Activated CD4-positive, alpha-beta T cell treated with anti-CD3 and anti-CD28 coated beads for 4 hours (primary cell): ENCODE results near the gene MGST3.
"Not testable (repeated sequence)": the region's sequence is repeated elsewhere in the genome, so short reads cannot be mapped to it uniquely, and the experiment has no call there.

Experiments
- DNase-seq, 2 donors: peaks; one replicate each; pipeline ENCODE4 v3.0.0-alpha.2; 2020

Gene MGST3

DNA sequence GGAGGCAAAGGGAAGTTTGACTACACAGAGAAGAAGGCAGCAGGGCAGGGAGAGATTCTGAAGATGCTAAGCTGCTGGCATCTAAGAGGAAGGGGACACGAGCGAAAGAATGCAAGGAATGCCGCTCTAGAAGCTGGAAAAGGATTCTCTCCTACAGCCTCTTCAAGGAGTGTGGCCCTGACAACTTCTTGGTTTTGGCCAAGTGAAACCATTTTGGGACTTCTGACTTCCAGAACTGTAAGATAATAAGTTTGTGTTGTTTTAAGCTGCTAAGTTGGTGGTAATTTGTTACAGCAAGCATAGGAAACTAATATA, 28.5 kb downstream of the MGST3 start:
- DNase-seq, result no peak

DNA sequence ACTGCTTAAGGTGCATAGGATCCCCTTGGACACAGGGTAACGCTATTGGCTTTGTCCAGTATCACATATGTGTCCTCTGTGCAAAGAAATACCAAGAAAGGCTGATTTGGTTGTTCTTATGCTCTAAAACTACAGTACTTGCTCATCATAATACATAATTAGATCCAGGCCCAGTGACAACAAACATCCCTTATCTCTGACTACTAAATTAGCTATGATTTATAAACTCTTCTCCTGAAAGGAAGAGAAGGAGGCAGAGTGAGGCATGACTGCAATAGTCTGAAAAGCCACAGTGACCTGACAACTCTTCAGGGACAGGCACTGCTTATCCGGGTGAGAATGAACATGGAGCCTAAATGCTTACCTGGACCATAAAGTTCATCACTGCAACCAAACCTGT, 30.7 kb downstream of the MGST3 start:
- DNase-seq, result no peak

DNA sequence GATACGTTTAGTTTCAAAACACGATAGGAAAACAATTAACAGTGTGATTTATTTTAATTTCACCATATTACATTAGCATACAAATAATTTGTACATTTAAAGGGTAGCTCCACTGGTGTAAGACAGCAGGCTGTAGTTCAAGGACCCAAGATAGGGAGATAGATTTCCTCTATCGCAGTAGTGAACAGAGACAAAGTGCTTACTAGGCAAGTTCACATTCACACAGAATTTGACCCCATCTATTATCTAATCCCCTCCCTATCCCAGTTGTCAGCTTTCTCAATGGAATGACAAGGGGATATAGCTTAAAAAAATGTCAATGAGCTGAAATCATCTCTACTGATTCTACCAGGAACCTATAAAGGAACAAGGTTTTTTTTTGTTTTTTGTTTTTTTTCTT, 31.2 kb downstream of the MGST3 start:
- DNase-seq, result no peak

DNA sequence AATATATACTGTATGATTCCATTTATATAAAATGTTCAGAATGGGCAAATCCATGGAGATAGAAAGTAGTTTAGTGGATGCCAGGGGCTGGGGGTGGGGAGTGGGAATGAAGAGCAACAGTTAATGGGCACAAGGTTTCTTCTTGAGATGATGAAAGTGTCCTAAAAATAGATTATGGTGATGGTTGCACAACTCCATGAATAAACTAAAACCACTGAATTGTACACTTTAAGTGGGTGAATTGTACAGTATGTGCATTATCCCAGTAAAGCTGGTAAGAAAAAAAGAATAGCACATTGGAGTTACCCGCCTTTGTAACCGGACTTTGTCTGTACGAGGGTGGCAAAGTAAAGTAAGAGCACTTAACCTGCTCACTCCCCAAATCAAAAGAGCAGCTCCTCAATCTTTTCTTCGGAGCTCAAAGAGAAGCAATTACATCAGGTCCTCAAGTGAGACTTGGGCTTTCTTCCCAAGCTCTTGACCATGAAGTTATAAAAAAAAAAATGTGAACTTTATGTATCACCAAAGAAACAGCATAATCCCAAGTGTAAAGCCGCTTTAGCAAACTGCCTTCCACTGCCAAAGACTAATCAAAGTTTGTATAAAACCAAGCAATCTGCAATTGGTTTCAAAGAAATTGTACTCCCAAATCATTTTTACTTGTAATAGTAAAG, 35.3 kb downstream of the MGST3 start:
- DNase-seq, result no peak

DNA sequence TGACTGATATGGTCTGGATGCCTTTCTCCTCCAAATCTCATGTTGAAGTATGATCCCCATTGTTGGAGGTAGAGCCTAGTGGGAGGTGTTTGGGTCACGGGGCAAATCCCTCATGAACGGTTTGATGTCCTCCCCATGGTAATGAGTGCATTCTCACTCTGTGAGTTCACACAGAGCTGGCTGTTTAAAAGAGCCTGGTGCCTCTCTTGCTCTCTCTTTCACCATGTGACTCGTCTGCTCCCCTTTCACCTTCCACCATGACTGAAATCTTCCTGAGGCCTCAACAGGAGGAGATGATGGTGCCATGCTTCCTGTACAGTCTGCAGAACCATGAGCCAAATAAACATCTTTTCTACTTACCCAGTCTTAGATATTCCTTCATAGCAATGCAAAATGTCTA, 37.1 kb downstream of the MGST3 start:
- DNase-seq, result no peak

DNA sequence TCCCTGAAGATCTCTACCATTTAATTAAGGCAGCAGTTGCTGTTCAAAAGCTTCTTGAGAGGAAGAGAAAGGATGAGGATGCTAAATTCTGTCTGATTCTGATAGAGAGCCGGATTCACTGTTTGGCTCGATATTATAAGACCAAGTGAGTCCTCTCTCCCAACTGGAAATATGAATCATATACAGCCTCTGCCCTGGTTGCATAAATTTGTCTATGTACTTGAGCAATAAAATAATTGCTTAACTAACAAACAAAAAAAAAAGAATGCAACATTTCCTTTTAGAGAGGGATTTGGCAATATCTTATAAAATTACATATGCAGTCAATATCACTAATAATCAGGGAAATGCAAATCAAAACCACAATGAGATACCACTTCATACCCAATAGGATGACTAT, 40.5 kb downstream of the MGST3 start:
- DNase-seq, result no peak

DNA sequence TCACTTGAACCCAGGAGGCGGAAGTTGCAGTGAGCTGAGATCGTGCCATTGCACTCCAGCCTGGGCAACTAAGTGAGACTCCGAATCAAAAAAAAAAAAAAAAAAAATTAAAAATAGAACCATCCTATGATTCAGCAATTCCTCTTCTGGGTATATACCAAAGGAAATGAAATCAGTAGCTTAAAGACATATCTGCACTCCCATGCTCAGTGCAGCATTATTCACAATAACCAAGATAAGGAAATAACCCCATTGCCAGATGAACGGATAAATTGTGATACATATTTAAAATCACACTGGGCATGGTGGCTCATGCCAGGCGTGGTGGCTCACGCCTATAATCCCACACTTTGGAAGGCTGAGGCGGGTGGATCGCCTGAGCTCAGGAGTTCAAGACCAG, 43.6 kb downstream of the MGST3 start:
- DNase-seq, result no peak

DNA sequence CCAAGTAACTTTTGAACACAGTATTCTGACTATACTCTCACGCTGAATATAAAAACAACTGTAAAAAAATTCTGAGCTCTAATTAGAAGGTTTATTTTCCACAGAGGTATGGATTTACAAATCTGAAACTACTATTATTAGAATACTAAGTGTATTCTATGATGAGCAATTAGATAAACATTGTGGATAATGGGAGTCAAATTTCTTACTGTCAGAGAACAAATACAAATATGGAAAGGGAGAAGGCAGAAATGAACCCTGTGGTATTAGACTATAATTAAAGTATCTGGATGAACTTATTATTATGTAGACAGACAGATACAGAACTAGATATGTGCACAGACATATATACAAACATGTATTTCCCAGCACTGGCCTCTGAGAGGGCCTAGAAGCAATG, 44.8 kb downstream of the MGST3 start:
- no peak for DNase-seq

DNA sequence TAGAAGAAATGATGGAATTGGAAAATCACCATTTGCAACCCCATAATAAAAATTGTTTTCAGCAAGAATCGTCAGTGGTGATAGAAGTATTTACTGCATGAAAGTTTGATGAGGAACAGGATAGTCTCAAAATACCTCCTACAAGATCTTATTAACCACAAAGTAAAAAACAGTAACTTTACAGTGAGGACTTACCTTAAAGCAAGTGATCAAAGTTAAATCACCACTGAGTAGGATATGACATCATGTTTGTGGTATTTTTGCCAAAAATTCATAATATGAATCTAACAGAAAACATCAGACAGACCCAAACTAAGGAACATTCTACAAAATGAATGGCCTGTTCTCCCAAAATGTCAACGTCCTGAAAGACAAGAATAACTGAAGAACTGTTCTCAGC, 47.5 kb downstream of the MGST3 start:
- no peak for DNase-seq

DNA sequence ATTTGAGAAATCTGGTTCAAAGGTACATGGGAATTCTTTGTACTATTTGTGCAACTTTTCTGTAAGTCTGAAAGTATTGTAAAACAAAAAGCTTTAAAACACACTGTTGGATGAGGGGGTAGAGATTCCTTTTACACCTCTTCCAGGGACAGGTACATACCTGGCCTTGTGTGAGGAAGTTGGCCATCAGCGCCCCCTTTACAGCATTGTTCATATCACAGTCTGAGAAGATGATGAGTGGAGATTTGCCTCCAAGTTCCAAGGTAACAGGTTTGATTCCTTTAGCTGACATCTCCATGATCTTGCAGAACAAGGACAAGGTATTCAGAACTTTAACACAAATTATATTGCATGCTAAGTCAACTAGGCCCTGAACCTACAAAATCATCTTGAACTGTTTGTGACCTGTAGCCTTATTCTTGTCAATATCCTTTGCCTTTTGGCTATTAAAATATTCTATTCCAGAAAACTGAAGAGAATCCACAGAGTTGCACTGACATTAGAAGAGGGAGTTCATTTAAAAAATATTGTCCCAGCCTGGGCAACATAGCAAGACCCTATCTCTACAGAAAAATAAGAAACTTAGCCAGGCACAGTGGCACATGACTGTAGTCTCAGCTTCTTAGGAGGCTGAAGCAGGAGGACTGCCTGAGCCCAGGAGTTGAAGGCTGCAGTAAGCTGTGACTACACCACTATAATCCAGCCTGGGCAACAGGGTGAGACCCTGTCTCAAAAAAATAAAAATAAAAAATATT, 48.4 kb downstream of the MGST3 start:
- DNase-seq, result no peak

DNA sequence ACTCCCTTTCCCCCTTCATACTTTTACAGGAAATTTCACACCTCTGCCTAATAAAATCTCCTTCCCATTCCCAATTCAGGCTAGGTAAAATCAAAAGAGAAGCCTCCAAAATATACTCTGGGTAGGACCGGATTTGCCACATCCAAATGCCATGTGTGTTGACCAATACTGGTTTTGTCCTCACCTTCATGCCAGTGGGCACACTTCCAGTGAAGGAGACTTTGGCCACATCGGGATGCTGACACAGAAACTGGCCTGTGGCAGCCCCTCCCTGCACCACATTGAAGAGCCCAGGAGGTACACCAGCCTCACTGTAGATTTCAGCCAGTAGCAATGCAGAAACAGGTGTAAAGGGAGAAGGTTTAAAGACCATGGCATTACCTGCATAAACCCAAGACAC, 49.3 kb downstream of the MGST3 start:
- no peak for DNase-seq

DNA sequence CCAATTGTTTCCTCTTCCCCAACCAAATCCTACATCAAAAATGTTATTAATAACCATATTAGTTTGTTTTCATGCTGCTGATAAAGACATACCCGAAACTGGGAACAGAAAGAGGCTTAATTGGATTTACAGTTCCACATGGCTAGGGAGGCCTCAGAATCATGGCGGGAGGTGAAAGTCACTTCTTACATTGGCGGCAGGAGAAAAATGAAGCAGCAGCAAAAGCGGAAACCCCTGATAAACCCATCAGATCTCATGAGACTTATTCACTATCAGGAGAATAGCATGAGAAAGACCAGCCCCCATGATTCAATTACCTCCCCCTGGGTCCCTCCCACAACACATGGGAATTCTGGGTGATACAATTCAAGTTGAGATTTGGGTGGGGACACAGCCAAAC, 49.7 kb downstream of the MGST3 start:
- not testable (repeated sequence) for DNase-seq

DNA sequence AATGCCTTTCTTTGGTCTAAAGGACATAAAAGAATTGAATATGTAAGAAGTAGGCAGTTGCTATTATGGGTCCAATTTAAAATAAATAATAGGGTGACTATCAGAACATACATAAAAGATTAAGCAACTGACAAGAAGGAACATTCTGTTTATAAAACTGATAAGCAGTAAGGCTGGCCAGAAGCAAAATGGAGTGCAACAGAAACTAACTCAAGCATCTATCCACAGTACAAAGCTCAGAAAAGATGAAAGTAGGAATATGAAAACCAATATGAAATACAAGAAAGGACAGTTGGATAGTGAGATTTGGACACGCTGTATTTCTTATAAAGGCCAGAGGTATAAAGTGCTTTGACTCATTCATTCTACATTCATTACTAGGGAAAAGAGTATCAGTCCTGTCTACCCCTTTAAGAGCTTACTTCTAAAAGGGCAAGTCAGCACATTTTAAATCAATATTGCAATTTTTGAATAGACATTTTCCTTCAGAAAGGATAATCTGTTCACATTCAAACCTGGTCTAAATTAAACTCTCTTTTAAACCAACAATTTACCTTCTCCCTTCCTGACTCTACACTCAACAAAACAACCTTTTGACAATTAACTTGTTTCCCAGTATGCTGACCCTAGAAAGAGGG, 52.9 kb downstream of the MGST3 start:
- no peak for DNase-seq

DNA sequence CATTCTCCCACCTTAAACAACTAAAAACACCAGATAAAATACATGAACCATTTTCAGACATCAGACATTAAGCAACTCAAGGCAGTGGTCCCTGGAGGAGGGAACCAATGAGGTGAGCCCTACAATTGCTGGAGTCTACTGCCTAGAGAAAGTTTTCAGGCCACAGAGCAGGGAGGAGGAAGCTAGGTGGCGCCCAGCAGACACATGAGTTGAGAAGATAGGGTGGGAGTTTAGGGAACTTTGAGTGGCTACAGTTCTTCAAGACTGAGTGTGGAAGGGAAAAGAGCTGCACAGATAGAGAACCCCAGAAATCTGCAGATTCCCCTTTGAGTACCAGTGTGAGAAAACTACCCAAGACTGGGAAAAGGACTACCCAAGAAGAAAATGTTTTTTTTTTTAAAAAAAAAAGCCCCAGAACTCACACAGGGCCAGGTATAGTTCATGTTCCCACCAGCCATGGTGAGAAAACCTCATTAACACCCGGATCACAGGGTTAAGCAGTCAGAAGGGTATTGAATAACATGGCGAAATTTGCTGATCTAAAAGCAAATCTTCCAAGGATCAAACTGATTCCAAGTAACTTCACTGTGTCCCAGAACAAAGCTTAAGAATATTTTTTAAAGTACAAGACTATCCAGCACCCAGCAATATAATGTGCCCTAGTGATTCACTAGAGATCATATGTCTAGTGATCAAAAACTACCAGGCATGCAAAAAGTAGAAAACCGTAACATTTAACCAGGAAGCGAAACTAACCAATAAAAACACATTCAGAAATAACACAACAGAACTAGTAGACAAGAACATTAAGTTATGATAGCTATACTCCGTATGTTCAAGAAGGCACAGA, 55.3 kb downstream of the MGST3 start:
- no peak for DNase-seq

DNA sequence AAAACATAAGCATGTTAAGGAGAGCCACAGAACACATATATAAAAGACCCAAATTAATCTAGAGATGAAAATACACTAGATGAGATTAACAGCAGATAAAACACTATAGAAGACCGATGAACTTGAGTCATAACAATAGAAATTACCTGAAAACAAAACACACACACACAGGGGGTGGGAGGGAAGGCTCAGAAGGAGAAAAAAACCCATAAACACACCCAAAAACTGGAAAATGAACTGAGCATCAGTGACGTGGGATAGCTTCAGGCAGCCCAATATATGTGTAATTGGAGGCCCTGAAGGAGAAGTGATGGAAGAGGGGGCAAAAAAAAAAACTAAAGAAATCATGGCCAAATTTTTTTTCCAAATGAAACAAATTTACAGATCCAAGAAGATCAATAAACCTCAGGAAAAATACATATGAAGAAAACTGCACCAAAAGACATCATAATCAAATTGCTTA, 56.0 kb downstream of the MGST3 start:
- DNase-seq, result no peak

DNA sequence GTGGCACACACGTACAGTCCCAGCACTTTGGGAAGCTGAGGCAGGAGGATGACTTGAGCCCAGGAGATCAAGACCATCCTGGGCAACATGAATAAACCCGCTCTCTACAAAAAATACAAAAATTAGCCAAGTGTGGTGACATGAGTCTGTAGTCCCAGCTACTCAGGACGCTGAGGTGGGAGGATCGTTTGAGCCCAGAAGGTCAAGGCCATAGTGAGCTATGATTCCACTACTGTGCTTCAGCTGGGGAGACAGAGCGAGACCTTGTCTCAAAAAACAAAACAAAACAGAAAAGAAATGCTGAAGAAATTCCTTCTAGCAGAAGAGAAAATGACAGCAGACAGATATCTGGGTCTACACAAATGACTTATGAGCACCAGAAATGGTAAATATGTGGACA, 57.0 kb downstream of the MGST3 start:
- no peak for DNase-seq

DNA sequence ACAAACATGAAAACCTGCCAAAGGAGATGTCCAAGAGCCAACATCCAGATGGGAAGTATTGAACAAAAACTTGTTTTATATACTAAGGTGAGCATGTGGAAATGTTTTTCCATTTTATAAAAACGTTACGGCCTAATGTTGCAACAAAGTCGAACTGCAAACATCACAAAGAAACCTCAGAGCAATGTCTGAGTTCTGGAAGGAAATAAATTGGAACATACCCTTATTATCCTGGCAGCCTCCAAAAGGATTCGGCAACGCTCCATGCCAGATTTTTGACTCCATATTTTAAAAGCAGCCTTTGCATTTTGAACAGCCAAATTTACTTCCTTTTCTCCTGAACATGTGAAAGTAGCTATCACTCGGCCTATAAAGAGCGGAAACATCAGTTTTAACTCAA, 64.0 kb downstream of the MGST3 start:
- no peak for DNase-seq

DNA sequence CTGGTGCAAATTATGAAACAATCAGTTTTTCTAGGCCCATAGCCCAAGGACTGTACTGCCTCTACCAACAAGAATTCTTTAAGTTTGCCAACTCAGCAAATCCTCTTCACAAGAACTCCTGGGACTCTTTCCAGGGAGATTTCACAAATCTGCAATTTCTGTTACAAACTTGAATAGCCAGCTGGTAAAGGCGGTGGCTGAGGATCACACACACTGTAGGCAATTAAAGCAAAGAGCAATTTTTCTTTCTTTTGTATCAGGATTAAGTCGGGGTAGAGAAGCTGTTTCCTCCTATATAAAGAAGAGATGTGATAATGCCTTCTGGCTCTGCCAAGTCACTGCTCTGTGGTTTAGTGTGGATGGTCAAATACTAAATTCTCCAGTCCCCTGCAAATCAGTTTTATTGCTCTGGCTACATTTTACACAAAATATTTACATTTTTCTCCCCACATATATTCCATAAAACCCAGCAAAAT, 65.6 kb downstream of the MGST3 start:
- DNase-seq, result no peak

DNA sequence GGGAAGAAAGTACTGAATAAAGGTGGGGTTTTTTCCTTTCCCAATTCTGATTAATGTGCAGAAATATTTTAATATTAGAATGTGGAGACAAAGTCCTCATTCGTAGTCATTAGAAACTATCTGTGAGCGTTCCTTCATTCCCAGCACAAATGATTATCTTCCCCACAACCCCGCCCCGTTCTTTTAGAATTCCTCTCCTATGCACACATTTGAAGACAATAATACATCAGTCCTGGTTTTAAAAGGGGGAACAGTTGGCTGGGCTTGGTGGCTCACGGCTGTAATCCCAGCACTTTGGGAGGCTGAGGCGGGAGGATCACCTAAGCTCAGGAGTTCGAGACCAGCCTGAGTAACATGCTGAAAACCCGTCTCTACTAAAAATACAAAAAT, 66.5 kb downstream of the MGST3 start:
- DNase-seq, result no peak

DNA sequence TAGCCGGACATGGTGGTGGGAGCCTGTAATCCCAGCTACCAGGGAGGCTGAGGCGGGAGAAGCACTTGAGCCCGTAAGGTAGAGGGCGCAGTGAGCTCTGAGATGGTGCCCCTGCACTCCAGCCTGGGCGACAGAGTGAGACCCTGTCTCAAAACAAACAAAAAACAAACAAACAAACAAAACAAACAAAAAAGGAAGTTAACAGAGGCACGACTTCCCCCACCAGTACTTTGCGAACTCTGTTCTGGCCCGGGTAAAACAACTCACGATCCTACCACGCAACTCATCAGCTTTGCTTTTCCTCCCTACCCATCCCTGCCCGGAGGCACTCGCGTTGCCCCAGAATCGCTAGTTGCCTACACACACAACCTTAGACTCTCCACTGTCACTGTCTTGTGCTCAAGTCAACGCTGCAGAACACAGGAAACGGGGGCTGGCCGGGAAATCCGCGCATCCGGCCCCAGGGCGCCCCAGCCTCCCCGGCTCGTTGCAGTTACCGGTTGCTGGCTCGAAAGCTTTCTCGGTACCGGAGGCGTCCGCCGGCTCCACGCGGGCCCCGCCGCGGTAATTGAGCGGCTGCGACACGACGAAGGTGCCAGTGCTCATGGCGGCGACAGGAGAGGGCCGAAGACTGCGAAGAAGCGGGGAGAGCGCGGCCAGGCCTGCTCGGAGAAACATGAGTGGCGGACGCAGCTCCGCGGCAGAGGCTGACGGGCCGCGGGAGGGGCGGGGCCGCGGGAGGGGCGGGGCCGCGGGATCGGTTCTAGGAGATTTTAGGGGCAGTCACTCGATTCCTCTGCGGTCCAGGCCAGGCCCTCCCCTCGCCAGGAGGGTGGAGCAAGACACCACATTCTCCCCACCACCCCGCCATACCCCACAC, 67.1 kb downstream of the MGST3 start, which contains the start of gene ALDH9A1:
Gene ALDH9A1 (minus strand): TSS at position 682 of the 880 bp plus-strand sequence. CDS start 4 bp downstream, at position 678.
- peak; percentile 76 to 79 for DNase-seq

DNA sequence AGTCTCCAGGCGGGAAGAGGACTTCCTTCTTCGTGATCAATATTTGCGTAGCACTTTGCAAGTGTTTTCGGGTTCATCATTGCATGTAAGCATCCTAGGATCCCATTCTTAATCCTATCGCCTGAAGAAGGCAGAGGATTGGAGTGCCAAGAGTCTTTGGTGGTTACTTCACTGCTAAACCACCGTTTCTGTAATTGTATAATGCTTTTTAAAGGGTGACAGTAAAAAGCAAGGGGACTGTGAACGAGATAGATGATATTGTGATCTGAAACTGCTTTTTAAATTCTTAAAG, 67.7 kb downstream of the MGST3 start:
- DNase-seq, result no peak

DNA sequence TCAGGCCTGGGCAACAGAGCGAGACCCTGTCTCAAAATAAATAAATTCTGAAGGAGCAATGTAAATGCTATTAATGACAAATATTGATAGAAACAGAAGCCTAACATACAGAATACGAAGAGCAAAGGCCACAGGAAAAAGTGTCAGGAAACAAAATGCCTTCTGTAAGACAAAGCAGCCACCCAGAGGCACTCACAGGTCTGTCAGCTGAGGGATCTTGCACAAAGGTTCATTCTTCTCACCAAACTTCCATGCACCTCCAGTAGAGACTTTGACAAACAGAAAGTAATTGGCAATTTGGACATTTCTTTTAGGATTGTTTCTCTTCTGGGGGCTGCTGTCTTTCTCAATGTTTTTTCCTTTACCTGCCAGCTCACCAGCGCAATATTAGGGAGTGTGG, 68.5 kb downstream of the MGST3 start:
- DNase-seq, result no peak
